Measurements from ENCODE around the gene GABRB1.

DNA sequence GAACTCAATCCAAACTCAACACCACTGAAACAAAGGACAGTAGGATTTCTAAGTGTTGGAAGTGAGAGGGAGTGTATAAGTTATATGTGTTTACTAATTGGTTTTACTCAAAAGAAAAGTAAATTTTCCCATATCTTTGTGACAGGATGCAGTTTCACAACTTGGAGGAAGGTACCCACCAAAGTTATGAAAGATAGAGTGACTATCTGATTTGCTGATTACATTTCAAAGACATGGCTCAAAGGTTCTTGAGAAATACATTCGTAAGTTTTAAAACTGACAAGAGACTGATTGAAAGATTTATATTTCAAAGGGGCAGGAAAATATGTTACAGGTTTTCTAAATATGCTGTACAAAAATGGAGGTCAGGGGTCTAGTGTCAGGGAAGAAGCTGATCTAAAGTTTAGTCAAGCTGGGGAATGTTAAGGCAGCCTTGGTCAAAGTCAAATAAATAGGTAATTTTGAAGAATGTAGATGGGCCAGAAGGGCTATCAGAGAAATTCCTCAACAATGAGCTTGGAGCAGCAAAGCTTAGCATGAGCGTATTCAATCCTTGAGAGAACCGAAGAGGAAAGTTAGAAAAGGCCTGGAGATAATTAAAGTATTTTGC, 441.9 kb downstream of the GABRB1 start:
- TF ChIP-seq, protein P1, sequence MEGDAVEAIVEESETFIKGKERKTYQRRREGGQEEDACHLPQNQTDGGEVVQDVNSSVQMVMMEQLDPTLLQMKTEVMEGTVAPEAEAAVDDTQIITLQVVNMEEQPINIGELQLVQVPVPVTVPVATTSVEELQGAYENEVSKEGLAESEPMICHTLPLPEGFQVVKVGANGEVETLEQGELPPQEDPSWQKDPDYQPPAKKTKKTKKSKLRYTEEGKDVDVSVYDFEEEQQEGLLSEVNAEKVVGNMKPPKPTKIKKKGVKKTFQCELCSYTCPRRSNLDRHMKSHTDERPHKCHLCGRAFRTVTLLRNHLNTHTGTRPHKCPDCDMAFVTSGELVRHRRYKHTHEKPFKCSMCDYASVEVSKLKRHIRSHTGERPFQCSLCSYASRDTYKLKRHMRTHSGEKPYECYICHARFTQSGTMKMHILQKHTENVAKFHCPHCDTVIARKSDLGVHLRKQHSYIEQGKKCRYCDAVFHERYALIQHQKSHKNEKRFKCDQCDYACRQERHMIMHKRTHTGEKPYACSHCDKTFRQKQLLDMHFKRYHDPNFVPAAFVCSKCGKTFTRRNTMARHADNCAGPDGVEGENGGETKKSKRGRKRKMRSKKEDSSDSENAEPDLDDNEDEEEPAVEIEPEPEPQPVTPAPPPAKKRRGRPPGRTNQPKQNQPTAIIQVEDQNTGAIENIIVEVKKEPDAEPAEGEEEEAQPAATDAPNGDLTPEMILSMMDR (IDR thresholded peaks at IDR 0.05), result no peak
- no peak for TF ChIP-seq POLR2AphosphoS5 (IDR thresholded peaks at IDR 0.05)

All from prostate gland (tissue), 2 donors.